NB4 (cell line): Measurements from ENCODE around the gene SCUBE3.

Experiments used
- CTCF ChIP-seq: IDR thresholded peaks from one replicate; pipeline ENCODE4 v1.5.1; 2012; ENCODE audit warnings: low read depth, low read length
- MAX ChIP-seq: IDR thresholded peaks from 2 replicates; pipeline ENCODE4 v1.6.1; 2011; ENCODE audit warnings: low read depth, low read length
- MYC ChIP-seq: IDR thresholded peaks from 2 replicates; pipeline ENCODE4 v1.6.1; 2011; ENCODE audit warnings: low read depth, low read length
- POLR2A ChIP-seq: IDR thresholded peaks from 2 replicates; pipeline ENCODE4 v1.6.1; 2011; ENCODE audit warnings: mild to moderate bottlenecking; ENCODE audit not compliant: insufficient read length; ENCODE audit errors: extremely low read depth

GRCh38 chr6:35214869-35215664 is 1.3 kb downstream of the SCUBE3 start:
- TF ChIP-seq CTCF, result no peak
- no peak for TF ChIP-seq MAX
- no peak for TF ChIP-seq POLR2A
- no peak for TF ChIP-seq MYC
